ENCODE results near the gene MINDY4. TPM values are rescaled to one million over a fixed set of nuclear protein-coding genes. Genes with fewer than 3 reads are reported as not detected.
A peak's percentile ranks its signal among the peaks of the same experiment; 100 is the strongest.

The MINDY4 gene
- total RNA-seq, 3 donors from 2014 or later, result 4.0 to 9.1 (median 4.7) TPM

DNA sequence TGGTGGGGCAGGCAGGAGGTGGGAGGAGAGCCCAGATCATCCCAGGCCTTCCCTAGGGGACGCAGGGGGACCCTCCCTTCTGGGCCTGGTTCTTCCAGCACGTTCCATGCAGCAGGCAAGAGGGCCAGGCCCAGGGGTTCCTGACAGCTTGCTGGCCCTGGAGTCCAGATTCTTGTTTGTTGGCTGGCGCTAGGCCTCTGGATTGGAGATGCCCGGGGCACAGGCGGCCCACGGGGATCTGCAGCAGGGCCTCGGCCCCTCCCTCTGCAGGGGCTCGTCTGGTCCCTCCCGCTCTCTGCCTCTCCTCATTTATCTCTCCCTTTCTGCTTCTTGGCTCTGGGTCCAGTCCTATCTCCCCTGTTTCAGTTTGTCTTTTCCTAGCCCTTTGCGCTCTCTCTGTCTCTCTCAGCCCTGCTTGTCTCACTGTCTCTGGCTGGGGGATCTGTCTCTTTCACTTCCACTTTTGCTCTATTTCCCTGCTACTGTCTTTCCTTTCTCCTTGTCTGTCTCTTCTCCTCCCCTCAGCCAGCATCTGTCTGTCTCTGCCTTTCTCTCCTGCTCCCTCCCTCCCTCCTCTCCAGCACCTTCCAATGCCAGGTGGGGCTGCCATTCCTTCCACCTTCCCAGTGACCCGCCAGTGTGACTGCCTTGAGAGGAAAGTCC, 139.3 kb downstream of the MINDY4 start:
- Histone ChIP-seq H3K4me1 (ENCODE audit: low read depth) (peaks cover 18% of the 10 kb centered on the region), H3K4me3 (no peak overlapping the region), H3K9me3 (no peaks in the 10 kb centered on the region), H3K36me3 (ENCODE audit: low read depth) (no peaks in the 10 kb centered on the region)
- DNase-seq, result no peak
- intact Hi-C loops (cut with DNase I, micrococcal nuclease), result no loop called here
- no peak for ATAC-seq
- TF ChIP-seq, protein P1, sequence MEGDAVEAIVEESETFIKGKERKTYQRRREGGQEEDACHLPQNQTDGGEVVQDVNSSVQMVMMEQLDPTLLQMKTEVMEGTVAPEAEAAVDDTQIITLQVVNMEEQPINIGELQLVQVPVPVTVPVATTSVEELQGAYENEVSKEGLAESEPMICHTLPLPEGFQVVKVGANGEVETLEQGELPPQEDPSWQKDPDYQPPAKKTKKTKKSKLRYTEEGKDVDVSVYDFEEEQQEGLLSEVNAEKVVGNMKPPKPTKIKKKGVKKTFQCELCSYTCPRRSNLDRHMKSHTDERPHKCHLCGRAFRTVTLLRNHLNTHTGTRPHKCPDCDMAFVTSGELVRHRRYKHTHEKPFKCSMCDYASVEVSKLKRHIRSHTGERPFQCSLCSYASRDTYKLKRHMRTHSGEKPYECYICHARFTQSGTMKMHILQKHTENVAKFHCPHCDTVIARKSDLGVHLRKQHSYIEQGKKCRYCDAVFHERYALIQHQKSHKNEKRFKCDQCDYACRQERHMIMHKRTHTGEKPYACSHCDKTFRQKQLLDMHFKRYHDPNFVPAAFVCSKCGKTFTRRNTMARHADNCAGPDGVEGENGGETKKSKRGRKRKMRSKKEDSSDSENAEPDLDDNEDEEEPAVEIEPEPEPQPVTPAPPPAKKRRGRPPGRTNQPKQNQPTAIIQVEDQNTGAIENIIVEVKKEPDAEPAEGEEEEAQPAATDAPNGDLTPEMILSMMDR (IDR thresholded peaks at IDR 0.05), result no peak

DNA sequence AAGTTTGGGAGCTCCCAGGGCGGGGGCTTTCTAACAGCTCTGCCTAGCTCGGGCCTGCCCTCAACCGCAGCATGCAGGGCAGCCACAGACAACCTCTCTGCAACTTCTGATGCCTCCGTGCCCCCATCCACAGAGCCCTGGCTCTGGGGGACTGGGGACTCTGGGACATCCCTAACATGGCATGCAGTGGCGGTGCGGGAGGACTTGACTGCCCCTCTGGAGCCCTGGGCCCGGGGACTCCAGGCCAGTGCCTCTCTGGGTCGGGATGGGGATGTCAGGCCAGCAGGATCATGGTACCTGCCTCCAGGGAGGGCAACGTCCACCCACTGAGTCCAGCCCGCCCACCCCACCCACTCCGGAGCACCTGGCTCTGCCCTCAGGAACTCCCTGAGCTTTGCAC, 139.9 kb downstream of the MINDY4 start:
- Histone ChIP-seq H3K4me1 (ENCODE audit: low read depth) (peaks cover 13% of the 10 kb centered on the region), H3K4me3 (no peak overlapping the region), H3K9me3 (no peaks in the 10 kb centered on the region), H3K36me3 (ENCODE audit: low read depth) (no peaks in the 10 kb centered on the region)
- intact Hi-C loops (cut with DNase I, micrococcal nuclease), result no loop called here
- no peak for ATAC-seq
- TF ChIP-seq, protein P1 (IDR thresholded peaks at IDR 0.05), result no peak
- peak in 1 of 3 donors; percentile 58 for DNase-seq

DNA sequence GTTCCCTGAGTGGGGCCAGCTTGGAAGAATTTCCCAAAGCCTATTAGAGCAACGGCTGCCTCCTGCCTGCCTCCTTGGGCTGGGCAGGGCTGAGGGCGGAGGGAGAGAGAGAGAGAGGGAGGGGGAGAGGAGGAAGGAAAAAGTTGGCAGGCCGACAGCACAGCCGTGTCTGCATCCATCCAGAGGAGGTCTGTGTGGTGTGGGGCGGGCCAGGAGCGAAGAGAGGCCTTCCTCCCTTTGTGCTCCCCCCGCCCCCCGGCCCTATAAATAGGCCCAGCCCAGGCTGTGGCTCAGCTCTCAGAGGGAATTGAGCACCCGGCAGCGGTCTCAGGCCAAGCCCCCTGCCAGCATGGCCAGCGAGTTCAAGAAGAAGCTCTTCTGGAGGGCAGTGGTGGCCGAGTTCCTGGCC, 140.3 kb downstream of the MINDY4 start, which contains the start of gene AQP1:
TSS of gene AQP1 (plus strand) at position 293 of the 409 bp plus-strand sequence. CDS start at position 350, 57 bp downstream.
- TF ChIP-seq, protein P1 (IDR thresholded peaks at IDR 0.05), result no peak
- intact Hi-C loops (cut with DNase I, micrococcal nuclease), result no loop called here
- Histone ChIP-seq H3K4me1 (ENCODE audit: low read depth) (peaks cover 12% of the 10 kb centered on the region), H3K4me3 (peak within 1 kb of the TSS; percentile 9), H3K9me3 (no peaks in the 10 kb centered on the region), H3K36me3 (ENCODE audit: low read depth) (no peaks in the 10 kb centered on the region)
- DNase-seq (peak; percentile 82 to 90 (median 85)), ATAC-seq (peak; percentile 79)

DNA sequence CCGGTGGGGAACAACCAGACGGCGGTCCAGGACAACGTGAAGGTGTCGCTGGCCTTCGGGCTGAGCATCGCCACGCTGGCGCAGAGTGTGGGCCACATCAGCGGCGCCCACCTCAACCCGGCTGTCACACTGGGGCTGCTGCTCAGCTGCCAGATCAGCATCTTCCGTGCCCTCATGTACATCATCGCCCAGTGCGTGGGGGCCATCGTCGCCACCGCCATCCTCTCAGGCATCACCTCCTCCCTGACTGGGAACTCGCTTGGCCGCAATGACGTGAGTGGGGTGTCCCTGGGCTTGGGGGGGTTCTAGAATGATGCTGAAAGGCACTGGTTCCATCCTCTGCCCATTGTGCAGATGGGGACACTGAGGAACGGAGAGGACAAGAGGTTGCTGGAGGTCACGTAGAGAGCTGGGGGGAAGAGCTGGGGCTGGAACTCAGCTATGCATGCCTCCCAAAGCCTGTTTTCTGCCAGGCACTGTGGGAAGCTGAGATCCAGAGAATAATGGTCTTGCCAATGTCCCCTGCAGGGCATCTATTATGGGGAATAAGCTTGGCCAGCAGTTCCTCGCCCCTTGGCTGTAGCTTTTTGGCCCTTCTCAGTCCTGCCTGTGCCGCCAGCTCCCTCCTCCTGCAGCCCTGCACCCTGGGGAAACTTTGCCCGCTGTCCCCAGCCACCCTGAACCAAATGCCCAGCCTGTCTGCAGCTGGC, 141.0 kb downstream of the MINDY4 start:
- Histone ChIP-seq H3K4me1 (ENCODE audit: low read depth) (peaks cover 12% of the 10 kb centered on the region), H3K36me3 (ENCODE audit: low read depth) (no peaks in the 10 kb centered on the region), H3K9me3 (no peaks in the 10 kb centered on the region), H3K4me3 (peak overlapping the region; percentile 9)
- intact Hi-C loops (cut with DNase I, micrococcal nuclease), result no loop called here
- TF ChIP-seq, protein P1 (IDR thresholded peaks at IDR 0.05), result no peak
- peak in 2 of 3 donors; percentile 54 to 56 for DNase-seq
- ATAC-seq, result no peak

DNA sequence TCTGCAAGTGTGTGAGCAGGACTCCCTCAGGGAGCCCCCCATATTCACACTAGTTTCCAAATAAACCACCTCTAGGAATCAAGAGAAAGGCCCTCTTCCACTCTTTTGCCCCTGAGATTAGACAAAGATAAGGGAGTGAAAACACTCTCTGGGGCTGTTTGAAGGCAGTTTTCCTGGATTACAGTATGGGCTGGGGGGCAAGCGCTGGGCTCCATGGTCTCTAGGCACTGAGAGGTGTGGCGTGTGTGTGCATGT, 141.4 kb downstream of the MINDY4 start:
- DNase-seq, result no peak
- intact Hi-C loops (cut with DNase I, micrococcal nuclease), result no loop called here

More for the DNA sequence above, 141.4 kb downstream of the MINDY4 start:
- Histone ChIP-seq H3K4me1 (ENCODE audit: low read depth) (peaks cover 12% of the 10 kb centered on the region), H3K36me3 (ENCODE audit: low read depth) (no peaks in the 10 kb centered on the region), H3K4me3 (peak overlapping the region; percentile 9), H3K9me3 (no peaks in the 10 kb centered on the region)
- TF ChIP-seq, protein P1 (IDR thresholded peaks at IDR 0.05), result no peak
- ATAC-seq, result no peak
